HEK293 (cell line): ENCODE measurements around the gene ADAMTSL3.

Experiments used
- BCL11B ChIP-seq: fragments of 450-650 bp; formaldehyde crosslinking; IDR thresholded peaks from 2 replicates; pipeline ENCODE4 v1.5.1; 2016; ENCODE audit warnings: low read depth, missing biosample characterization, missing genetic modification characterization
- MZF1 ChIP-seq: fragments of 450-650 bp; formaldehyde crosslinking; IDR thresholded peaks from 2 replicates; pipeline ENCODE4 v1.5.1; 2017; ENCODE audit warnings: missing biosample characterization, missing genetic modification characterization, borderline replicate concordance
- SALL2 ChIP-seq: fragments of 450-650 bp; formaldehyde crosslinking; IDR thresholded peaks from 2 replicates; pipeline ENCODE4 v1.5.0; 2017; ENCODE audit warnings: missing biosample characterization, mild to moderate bottlenecking, missing genetic modification characterization, borderline replicate concordance
- ZBTB20 ChIP-seq: fragments of 450-650 bp; formaldehyde crosslinking; IDR thresholded peaks from 2 replicates; pipeline ENCODE4 v1.5.1; 2016; ENCODE audit warnings: missing biosample characterization, missing genetic modification characterization
- ZIC2 ChIP-seq: fragments of 450-650 bp; formaldehyde crosslinking; IDR thresholded peaks from 2 replicates; pipeline ENCODE4 v1.5.1; 2016; ENCODE audit warnings: missing biosample characterization, missing genetic modification characterization
- ZNF501 ChIP-seq: fragments of 450-650 bp; formaldehyde crosslinking; IDR thresholded peaks from 2 replicates; pipeline ENCODE4 v1.5.1; 2016; ENCODE audit warnings: missing biosample characterization, missing genetic modification characterization
- ZNF624 ChIP-seq: fragments of 450-650 bp; formaldehyde crosslinking; IDR thresholded peaks from 2 replicates; pipeline ENCODE4 v1.5.1; 2017; ENCODE audit warnings: missing biosample characterization, missing genetic modification characterization
- TF ChIP-seq, protein P1 (sequence below): fragments of 450-650 bp; formaldehyde crosslinking; IDR thresholded peaks from 2 replicates; pipeline ENCODE4 v1.5.1; 2016; ENCODE audit warnings: missing biosample characterization, missing genetic modification characterization
- TF ChIP-seq, protein P2 (sequence below): fragments of 450-650 bp; formaldehyde crosslinking; IDR thresholded peaks from 2 replicates; pipeline ENCODE4 v1.5.1; 2016; ENCODE audit warnings: missing biosample characterization, missing genetic modification characterization

DNA sequence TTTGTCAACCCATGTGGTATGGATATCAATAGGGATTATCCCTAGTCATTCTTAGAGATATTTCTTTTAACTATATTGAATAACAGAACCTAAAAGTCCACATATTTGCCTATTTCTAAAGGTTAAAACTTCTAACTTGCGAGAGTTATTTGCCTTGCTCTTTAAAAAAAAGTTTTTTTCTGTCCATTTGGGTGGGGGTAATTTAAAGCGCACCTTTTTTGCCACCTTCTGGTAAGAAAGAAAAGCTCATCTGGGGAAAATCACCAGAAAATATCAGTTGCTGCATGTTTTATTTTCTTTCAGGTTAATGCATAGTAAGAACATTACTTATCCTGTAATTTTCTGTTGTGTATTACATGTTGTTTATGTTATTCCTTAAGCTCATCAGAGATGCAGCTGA is 339.7 kb downstream of the ADAMTSL3 start:
- TF ChIP-seq ZNF624 (tag by site-specific recombination) (no peak), ZIC2 (tag by site-specific recombination) (no peak), BCL11B (tag by site-specific recombination) (no peak), SALL2 (tag by site-specific recombination) (no peak), ZBTB20 (no peak), ZNF501 (tag by site-specific recombination) (no peak), MZF1 (tag by site-specific recombination) (no peak)
- TF ChIP-seq, protein P1, sequence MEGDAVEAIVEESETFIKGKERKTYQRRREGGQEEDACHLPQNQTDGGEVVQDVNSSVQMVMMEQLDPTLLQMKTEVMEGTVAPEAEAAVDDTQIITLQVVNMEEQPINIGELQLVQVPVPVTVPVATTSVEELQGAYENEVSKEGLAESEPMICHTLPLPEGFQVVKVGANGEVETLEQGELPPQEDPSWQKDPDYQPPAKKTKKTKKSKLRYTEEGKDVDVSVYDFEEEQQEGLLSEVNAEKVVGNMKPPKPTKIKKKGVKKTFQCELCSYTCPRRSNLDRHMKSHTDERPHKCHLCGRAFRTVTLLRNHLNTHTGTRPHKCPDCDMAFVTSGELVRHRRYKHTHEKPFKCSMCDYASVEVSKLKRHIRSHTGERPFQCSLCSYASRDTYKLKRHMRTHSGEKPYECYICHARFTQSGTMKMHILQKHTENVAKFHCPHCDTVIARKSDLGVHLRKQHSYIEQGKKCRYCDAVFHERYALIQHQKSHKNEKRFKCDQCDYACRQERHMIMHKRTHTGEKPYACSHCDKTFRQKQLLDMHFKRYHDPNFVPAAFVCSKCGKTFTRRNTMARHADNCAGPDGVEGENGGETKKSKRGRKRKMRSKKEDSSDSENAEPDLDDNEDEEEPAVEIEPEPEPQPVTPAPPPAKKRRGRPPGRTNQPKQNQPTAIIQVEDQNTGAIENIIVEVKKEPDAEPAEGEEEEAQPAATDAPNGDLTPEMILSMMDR (tag by site-specific recombination) = no peak
- TF ChIP-seq, protein P2, sequence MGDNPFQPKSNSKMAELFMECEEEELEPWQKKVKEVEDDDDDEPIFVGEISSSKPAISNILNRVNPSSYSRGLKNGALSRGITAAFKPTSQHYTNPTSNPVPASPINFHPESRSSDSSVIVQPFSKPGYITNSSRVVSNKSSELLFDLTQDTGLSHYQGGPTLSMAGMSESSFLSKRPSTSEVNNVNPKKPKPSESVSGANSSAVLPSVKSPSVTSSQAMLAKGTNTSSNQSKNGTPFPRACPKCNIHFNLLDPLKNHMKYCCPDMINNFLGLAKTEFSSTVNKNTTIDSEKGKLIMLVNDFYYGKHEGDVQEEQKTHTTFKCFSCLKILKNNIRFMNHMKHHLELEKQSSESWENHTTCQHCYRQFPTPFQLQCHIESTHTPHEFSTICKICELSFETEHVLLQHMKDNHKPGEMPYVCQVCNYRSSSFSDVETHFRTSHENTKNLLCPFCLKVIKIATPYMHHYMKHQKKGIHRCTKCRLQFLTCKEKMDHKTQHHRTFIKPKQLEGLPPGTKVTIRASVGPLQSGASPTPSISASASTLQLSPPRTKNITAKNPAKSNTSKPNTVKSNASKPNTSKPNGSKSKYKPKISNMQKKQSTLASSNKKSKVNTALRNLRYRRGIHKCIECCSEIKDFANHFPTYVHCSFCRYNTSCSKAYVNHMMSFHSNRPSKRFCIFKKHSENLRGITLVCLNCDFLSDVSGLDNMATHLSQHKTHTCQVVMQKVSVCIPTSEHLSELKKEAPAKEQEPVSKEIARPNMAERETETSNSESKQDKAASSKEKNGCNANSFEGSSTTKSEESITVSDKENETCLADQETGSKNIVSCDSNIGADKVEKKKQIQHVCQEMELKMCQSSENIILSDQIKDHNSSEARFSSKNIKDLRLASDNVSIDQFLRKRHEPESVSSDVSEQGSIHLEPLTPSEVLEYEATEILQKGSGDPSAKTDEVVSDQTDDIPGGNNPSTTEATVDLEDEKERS (tag by site-specific recombination) = no peak
